Measurements from ENCODE around the gene GALR3.

GALR3 gene

GRCh38 chr22:37803639-37804351 lies 19.4 kb upstream of the GALR3 start:
- no peak for DNase-seq

DNA sequence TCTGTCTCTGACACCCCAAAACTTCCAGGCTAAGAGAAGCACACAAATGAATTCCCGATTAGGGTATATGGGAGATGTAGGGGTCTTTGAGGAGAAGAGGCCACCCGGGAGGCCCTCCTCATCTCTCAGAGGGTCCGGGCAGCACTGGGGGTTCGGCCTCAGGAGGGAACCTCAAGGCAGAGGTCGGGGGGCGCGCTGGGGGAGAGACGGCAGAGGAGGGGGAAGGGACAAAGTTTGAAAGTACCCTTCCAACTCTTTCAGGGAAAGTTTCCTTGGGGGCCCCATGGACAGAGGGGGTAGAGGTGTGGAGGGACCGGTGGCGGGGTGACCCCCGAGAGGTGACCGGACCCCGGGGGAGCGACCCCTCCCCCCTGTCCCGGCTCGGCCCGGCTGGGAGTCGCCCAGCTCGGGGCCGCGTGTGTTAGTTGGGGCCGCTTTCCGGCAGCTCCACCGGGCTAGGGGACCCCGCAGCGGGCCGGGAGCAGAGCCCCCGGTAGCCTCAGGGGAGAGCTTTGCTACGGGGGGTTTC lies 18.8 kb upstream of the GALR3 start:
- no peak for DNase-seq

DNA sequence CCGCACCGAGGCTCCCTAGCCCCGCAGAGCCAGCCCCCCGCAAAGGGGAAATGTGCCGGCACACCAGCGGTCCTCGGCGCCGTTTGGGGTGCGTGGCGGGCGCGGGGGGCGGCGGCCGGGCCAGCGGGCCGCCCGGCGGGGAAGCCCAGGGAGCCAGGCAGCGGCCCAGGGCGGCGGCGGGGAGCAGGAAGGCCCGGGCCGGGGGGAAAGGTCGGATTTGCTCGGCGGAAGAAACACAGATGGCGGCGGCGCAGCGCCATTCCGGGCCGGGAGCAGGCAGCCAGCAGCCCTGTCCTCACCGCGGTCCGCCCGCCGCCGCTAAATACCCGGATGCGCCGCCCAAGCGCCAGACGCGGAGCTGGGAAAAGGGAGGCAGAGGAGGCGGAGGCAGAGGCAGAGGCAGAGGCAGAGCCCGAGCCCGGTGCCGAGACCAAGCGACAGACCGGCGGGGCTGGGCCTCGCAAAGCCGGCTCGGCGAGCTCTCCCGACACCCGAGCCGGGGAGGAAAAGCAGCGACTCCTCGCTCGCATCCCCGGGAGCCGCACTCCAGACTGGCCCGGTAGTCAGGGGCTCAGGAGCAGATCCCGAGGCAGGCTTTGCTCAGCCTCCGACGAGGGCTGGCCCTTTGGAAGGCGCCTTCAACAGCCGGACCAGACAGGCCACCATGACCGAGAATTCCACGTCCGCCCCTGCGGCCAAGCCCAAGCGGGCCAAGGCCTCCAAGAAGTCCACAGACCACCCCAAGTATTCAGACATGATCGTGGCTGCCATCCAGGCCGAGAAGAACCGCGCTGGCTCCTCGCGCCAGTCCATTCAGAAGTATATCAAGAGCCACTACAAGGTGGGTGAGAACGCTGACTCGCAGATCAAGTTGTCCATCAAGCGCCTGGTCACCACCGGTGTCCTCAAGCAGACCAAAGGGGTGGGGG lies 18.0 kb upstream of the GALR3 start:
- DNase-seq = no peak

DNA sequence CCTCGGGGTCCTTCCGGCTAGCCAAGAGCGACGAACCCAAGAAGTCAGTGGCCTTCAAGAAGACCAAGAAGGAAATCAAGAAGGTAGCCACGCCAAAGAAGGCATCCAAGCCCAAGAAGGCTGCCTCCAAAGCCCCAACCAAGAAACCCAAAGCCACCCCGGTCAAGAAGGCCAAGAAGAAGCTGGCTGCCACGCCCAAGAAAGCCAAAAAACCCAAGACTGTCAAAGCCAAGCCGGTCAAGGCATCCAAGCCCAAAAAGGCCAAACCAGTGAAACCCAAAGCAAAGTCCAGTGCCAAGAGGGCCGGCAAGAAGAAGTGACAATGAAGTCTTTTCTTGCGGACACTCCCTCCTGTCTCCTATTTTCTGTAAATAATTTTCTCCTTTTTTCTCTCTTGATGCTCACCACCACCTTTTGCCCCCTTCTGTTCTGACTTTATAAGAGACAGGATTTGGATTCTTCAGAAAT lies 17.3 kb upstream of the GALR3 start:
- DNase-seq = no peak

GRCh38 chr22:37806409-37807333 lies 16.5 kb upstream of the GALR3 start:
- DNase-seq = no peak

DNA sequence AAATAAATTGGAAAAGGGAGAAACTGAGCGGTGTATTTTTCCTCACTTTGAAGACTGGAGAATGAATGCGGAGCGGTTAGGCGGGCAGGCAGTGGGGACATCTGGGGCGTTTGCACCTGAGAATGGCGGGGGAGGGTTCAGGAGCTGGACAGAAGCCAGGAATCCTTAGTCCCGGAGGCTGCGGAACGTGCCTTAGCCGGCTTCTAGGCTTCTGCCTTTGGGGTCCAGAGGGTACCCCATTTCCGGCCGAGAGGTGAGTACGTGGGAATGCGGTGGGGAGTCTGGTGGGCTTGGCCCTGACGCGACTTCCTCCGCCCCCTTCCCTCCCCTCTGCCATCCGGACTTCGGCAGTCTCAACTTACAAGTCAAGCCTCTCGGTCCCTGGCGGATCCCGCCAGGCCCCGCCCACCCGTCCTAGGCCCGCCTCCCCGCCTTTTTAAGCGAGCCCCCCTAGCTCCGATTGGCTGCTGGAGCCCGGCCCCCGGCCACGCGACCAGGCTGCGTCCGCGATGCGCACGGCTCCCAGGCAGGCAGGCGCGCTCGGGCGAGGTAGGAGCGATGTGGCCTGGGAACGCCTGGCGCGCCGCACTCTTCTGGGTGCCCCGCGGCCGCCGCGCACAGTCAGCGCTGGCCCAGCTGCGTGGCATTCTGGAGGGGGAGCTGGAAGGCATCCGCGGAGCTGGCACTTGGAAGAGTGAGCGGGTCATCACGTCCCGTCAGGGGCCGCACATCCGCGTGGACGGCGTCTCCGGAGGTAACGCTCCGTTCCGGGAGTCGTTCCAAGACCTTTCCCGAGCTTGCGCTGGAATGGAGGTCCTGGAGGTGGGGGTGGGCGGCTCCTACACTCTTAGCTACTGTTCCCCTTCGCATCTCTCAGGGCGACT lies 15.5 kb upstream of the GALR3 start, which contains the start of gene GCAT:
GCAT (plus strand) TSS at position 525 of the 884 bp plus-strand sequence; CDS start at position 559, 34 bp downstream.
- peak; percentile 91 for DNase-seq

GRCh38 chr22:37808294-37808657 lies 14.9 kb upstream of the GALR3 start:
- DNase-seq = no peak

DNA sequence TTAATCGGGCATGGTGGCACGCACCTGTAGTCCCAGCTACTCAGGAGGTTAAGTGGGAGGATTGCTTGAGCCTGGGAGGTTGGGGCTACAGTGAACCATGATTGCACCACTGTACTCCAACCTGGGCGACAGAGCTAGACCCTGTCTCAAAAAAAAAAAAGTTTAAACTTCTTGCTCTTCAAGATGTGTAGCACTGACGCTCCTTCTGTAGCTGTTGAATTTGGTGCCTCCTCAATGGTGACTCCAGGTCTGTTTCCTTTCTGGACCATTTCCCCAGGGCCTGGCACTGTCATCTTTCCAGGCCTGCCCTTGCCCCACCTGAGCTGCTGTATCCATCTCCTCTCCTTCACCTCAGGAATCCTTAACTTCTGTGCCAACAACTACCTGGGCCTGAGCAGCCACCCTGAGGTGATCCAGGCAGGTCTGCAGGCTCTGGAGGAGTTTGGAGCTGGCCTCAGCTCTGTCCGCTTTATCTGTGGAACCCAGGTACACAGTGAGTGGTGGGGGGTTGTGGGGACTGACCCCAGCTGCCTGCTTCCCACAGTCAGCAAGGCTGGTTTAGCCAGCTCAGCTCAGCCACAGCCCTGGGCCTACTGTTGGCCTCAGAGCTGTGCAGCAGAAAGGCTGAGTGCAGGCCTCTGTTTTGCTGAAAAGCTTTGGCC lies 13.4 kb upstream of the GALR3 start:
- no peak for DNase-seq

DNA sequence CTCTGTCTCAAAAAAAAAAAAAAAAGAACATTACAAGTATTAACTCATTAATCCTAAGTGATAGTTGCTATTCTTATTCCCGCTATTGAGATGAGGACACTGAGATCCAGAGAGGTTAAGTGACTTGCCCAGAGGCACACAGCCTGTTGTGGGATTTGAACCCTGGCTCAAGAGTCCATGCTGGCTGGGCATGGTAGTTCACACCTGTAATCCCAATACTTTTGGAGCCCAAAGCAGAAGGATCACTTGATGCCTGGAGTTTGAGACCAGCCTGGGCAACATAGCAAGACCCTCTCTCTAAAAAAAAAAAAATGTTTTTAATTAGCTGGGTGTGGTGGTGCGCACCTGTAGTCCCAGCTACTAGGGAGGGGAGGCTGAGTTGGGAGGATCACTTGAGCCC lies 11.3 kb upstream of the GALR3 start:
- no peak for DNase-seq

DNA sequence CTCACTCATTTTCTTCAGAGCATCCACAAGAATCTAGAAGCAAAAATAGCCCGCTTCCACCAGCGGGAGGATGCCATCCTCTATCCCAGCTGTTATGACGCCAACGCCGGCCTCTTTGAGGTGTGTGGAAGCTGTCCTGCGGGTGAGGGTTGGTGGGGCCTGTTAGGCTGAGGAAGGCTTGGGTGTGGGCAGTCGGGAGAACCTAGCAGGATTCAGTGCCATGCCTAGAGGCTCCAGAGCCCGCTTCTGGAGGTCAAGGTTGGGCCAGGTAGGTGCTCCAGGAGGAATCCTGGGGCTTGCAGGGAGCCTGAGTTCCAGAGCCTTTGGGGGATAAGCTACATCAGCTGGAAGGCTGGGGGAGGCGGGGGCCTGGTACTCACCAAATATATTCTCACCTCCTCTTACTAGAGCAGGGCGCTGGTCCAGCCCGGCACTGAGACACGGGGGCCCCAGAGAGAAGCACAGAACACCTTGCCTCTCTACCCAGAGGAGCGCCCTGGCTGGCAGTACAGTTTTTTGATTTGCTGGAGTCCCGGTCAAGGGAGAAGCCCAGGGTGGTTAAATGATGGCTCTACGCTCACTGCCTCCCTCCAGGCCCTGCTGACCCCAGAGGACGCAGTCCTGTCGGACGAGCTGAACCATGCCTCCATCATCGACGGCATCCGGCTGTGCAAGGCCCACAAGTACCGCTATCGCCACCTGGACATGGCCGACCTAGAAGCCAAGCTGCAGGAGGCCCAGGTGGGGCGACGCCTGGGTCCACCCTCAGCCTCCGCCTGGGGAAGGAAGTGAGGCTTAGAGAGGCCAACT lies 10.1 kb upstream of the GALR3 start:
- no peak for DNase-seq

- DNase-seq = no peak
Observed at GRCh38 chr22:37815593-37815992, 7.6 kb upstream of the GALR3 start.

DNA sequence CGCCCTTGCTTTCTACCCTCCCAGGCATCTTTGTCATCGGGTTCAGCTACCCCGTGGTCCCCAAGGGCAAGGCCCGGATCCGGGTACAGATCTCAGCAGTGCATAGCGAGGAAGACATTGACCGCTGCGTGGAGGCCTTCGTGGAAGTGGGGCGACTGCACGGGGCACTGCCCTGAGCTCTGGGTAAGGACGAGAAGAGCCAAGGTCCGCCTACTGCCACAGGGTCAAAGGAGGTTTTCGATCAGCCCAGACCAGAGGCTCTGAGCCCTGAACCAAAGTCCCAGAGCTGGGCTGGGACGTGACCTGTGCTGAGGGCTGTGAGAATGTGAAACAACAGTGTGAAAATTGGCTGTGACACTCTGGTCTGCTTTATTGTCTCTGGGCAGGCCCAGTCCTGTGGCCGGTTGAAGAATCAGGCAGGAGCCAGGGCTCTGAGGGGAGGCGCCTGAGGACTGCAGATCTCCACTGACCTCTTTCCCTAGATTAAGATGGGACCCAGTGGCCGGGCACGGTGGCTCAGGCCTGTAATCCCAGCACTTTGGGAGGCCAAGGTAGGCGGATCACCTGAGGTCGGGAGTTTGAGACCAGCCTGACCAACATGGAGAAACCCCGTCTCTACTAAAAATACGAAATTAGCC lies 6.5 kb upstream of the GALR3 start:
- no peak for DNase-seq

- DNase-seq = peak; percentile 76
Observed at GRCh38 chr22:37817705-37818408, 5.3 kb upstream of the GALR3 start.

GRCh38 chr22:37818409-37819104 lies 4.6 kb upstream of the GALR3 start:
- DNase-seq = no peak

- DNase-seq = no peak
Observed at GRCh38 chr22:37819105-37819433, 4.1 kb upstream of the GALR3 start.

DNA sequence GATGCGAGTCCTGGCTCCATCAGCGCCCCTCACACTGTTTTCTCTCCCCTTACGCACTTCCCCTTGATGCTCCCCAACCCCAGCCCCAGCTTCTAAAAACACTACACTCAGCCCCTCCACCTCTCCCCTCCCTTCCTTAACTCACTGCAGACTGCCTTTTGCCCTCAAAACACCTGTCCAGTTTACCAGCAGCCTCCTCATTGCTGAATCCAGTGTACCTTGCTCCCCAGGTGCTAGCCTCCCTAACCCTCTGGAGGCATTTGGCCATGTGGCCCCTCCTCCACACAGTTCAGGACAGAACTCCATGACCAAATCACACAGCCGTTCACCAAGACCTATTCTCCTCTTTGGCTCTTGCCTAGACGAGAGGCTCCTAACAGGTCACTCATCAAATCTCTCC lies 2.8 kb upstream of the GALR3 start:
- DNase-seq = no peak

DNA sequence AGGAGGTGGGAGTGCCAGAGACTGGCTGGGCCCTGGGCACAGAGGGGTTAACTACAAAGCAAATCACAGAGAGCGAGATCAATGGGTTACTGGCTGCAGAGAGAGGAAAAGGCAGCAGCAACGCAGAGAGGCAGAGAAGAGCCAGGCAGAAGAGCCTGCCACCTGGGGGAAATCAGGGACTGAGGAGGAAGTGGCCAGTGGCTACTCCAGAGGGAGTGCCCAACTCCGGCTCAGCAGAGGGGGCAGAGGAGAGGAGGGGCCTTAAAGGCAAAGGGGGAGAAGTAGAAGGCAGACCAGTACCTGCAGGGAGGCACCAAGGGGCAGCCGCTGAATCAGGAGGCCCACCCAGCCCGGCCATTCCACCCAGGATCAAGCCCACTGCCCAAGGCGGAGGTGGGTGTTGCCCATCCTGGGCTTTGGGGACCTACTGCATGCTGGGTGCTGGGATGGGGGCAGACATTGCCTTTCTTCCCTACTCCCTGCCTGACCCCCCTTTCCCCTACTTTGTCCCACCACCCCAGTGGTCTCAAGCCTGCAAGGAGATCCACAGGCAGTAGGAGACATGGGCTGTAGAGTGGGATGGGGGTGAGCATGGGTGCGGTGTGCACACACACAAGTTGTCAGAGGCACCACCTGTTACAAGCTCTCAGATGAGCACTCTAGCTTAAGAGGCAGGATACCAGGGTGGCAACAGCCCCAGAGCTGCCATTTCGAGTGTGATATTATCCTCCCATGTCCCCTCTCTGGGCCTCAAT lies 926 bp upstream of the GALR3 start:
- no peak for DNase-seq
